ENCODE results near the gene UFSP2. TPM values are rescaled to one million over a fixed set of nuclear protein-coding genes. Genes with fewer than 3 reads are reported as not detected.
"Not testable (repeated sequence)": the region's sequence is repeated elsewhere in the genome, so short reads cannot be mapped to it uniquely, and the experiment has no call there.

Gene UFSP2
- total RNA-seq, 1 donor from 2014 or later, result 28.3 TPM

- ATAC-seq, result no peak
These were observed 44.2 kb downstream of the UFSP2 start for GRCh38 chr4:185381288-185382196.

- no peak for ATAC-seq
These were observed 45.4 kb downstream of the UFSP2 start for GRCh38 chr4:185380320-185380719.

DNA sequence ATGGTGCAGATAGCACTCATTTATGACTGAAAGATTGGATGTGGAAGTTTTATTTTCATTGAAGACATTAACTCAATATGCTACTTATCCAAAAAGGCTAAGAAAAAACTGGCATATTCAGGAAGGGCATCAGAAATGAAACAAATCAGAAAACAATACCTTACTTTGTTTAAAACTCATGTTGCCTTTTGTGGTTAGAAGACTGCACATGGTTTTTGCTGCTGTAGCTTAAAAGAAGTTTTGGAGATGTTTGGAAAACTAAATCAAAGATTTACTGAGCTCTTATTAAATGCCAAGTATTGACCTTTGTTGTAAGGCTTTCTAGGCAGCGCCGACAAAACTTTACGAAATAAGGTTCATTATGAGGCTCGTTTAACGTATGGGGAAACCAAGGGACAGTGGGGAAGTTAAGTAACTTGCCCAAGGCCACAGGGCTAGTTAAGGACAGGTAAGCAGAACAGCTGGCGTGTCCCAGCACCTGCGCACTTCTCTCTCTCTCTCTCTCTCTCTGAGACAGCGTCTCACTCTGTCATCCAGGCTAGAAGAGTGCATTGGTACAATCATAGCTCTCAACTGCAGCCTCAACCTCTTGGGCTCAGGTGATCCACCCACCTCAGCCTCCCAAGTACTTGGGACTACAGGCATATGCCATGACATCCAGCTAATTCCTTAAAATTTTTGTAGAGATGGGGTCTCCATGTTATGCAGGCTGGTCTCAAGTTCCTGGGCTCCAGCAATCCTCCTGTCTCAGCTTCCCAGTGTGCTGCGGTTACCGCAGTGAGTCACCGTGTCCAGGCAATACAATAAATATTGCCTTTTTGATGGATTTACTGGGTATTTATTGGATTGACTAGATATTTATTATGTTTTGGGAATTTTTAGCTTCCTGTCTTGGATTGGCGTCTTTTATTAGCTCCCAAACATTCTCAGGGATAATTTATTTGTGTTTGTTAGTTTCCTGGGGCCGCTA lies 46.2 kb downstream of the UFSP2 start:
- ATAC-seq, result no peak

GRCh38 chr4:185378264-185378663 lies 47.5 kb downstream of the UFSP2 start:
- no peak for ATAC-seq

DNA sequence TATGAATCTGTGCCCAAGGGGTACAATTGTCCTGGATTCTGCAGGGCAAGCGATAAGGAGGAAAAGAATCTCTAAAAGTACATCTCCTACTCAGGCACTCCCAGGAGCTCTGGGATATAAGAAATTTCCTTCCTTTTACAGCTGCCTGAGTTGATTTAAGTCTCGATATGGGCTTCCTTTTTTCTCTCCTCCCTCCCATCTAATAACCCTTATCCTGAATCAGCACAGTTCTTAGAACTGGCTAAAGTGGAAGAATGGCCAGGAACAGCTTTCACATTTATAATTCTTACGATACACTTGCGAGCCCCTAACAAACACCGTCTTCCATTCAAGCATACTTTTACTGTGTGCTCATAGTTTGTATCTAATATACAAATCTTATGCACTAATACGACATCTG lies 51.2 kb downstream of the UFSP2 start:
- ATAC-seq, result no peak

GRCh38 chr4:185374027-185374426 lies 51.7 kb downstream of the UFSP2 start:
- ATAC-seq, result no peak

- ATAC-seq, result no peak
These were observed 54.1 kb downstream of the UFSP2 start for GRCh38 chr4:185371702-185372101.

- no peak for ATAC-seq
These were observed 55.4 kb downstream of the UFSP2 start for GRCh38 chr4:185370268-185370949.

DNA sequence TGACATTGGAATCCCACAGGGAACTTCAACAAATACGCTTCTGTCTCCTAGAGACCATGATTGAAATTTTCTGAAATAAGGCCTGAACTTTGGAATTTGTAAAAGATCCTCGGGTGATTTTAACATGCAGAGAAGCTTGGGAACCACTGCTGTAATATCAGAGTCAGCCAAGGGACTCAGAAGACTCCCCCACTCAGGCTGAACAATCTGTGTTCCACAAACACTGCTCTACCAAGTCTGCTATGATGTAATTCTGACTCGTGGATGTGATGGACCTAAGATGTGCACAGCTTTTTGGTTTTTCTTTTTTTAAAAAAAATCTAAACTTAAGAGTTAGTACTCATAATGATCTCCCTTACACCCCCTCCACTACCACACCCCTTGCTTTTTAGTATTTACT lies 56.0 kb downstream of the UFSP2 start:
- ATAC-seq, result no peak

GRCh38 chr4:185364886-185365285 lies 60.9 kb downstream of the UFSP2 start:
- no peak for ATAC-seq

- no peak for ATAC-seq
These were observed 62.5 kb downstream of the UFSP2 start for GRCh38 chr4:185363251-185363650.

- not testable (repeated sequence) for ATAC-seq
These were observed 63.2 kb downstream of the UFSP2 start for GRCh38 chr4:185362570-185362969.

DNA sequence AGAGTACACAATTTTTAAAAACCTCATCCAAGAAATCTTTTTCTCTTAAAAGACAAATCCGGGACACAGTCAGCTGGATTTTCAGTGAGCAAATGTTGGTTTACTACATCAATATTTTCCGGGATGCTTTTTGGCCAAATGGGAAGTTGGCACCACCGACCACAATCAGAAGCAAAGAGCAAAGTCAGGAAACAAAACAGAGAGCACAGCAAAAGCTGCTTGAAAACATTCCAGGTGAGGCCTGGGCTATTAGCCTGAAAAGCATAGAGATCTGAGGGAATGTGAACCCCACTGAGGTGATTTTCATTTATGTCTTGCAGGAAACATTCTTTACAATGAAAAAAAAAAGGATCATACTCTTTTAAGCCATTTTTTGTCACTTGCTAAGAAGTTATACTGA lies 63.9 kb downstream of the UFSP2 start:
- ATAC-seq, result no peak

DNA sequence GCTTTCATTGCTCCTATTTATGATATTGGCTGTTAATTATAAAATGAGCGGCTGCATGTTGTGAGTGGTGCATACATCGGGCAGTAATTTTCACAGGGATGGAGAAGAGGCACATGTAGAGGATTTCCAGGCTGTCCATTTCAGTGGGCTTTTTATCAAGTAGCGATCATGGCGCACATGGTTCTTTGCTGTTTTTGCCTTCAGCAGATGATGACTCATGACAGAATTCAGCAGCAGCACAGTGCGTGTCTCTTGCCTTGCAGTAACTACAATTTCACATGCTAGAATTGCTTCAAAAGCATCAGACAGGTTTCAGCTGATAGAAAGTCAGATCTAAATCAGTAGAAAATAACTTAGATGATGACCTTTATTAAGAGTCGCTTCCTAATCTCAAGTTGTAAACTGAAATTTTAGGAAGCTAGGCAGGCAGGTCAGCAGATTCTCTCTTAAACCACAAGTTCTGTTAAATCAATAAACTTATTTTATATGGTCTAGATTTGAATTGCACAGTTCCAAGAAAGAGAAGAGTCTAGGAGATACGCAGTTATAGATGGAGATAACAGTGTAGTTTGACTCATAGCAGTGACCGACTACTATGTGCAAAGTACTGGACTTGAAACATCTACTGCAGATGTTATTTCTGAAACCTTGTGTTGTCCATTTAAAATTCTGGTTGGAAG lies 65.9 kb downstream of the UFSP2 start:
- ATAC-seq, result no peak

- ATAC-seq, result no peak
These were observed 66.8 kb downstream of the UFSP2 start for GRCh38 chr4:185358959-185359358.

GRCh38 chr4:185358514-185358913 lies 67.2 kb downstream of the UFSP2 start:
- ATAC-seq, result no peak

GRCh38 chr4:185357733-185358440 lies 67.9 kb downstream of the UFSP2 start:
- no peak for ATAC-seq

- ATAC-seq, result no peak
These were observed 68.6 kb downstream of the UFSP2 start for GRCh38 chr4:185357211-185357610.

DNA sequence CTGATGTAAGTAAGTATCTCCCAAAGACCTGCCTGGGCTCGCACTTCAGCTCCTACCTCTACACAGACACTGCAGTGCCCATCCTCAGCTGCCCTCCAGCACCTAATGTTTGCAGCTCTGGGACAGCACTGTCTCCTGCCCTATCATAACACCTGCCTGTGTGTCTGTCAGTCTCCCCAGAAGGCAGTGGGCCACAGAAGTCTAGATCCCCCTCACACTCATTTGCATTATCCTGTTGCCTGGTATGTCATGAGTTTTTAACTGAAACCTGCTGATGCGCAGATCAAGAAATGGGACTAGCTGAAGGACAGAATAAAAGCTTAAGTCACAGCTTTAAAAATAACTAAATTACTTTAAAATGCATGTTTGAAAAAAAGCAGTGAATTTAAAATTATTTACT lies 73.0 kb downstream of the UFSP2 start:
- ATAC-seq, result no peak

- no peak for ATAC-seq
These were observed 73.6 kb downstream of the UFSP2 start for GRCh38 chr4:185352202-185352601.

GRCh38 chr4:185351691-185352090 lies 74.1 kb downstream of the UFSP2 start:
- no peak for ATAC-seq
